ENCODE data around the gene C2orf42.
"Not testable (repeated sequence)": the region's sequence is repeated elsewhere in the genome, so short reads cannot be mapped to it uniquely, and the experiment has no call there.

C2orf42 gene

GRCh38 chr2:70199320-70199864 is 8.6 kb upstream of the C2orf42 start:
- DNase-seq (ENCODE audit: low spot score) = no peak
- no peak for TF ChIP-seq CTCF (IDR thresholded peaks at IDR 0.05)
- Histone ChIP-seq H3K27ac (no peak overlapping the region), H3K4me3 (no peak overlapping the region)

GRCh38 chr2:70192516-70192915 is 1.7 kb upstream of the C2orf42 start:
- Histone ChIP-seq H3K27ac (no peak overlapping the region), H3K4me3 (no peak overlapping the region)
- TF ChIP-seq CTCF (IDR thresholded peaks at IDR 0.05) = no peak
- no peak for DNase-seq (ENCODE audit: low spot score)

GRCh38 chr2:70191244-70191735 is 471 bp upstream of the C2orf42 start:
- H3K27ac ChIP-seq = peak overlapping the region; percentile 88 to 98
- peak overlapping the region; percentile 84 for H3K4me3 ChIP-seq
- TF ChIP-seq CTCF (IDR thresholded peaks at IDR 0.05) = no peak
- no peak for DNase-seq (ENCODE audit: low spot score)

GRCh38 chr2:70188460-70188859 is 2.4 kb downstream of the C2orf42 start:
- no peak for TF ChIP-seq CTCF (IDR thresholded peaks at IDR 0.05)
- H3K27ac ChIP-seq = no peak overlapping the region
- no peak overlapping the region for H3K4me3 ChIP-seq
- DNase-seq (ENCODE audit: low spot score) = no peak

GRCh38 chr2:70187170-70187569 is 3.6 kb downstream of the C2orf42 start:
- not testable (repeated sequence) for H3K4me3 ChIP-seq; H3K27ac ChIP-seq; DNase-seq (ENCODE audit: low spot score)

GRCh38 chr2:70182689-70183088 is 8.1 kb downstream of the C2orf42 start:
- no peak for DNase-seq (ENCODE audit: low spot score)
- no peak for TF ChIP-seq CTCF (IDR thresholded peaks at IDR 0.05)
- no peak overlapping the region for H3K27ac ChIP-seq
- no peak overlapping the region for H3K4me3 ChIP-seq

GRCh38 chr2:70181363-70181956 is 9.4 kb downstream of the C2orf42 start:
- no peak for DNase-seq (ENCODE audit: low spot score)
- no peak overlapping the region for H3K4me3 ChIP-seq
- no peak overlapping the region for H3K27ac ChIP-seq
- TF ChIP-seq CTCF (IDR thresholded peaks at IDR 0.05) = no peak
